GM13976 (cell line): ENCODE results near the gene SDK1.

ENCODE experiments used
- DNase-seq: peaks from one replicate; pipeline ENCODE4 v3.0.0; 2012; ENCODE audit warnings: low spot score
- CTCF ChIP-seq: IDR thresholded peaks from 2 replicates; pipeline ENCODE4 v1.5.1; 2012; ENCODE audit warnings: borderline replicate concordance, mild to moderate bottlenecking; ENCODE audit not compliant: insufficient read depth; ENCODE audit errors: extremely low read depth, missing control alignments, control extremely low read depth
- in situ Hi-C: fragments of 300-500 bp; cut with MboI; formaldehyde crosslinking; loops from one replicate; pipeline ENCODE4 v1.12.0; 2022; ENCODE audit warnings: low sequenced_read_pairs, mixed read lengths, inconsistent platforms; ENCODE audit not compliant: unreplicated experiment

The SDK1 gene

GRCh38 chr7:3430588-3430987 lies 129.5 kb downstream of the SDK1 start:
- DNase-seq = no peak
- in situ Hi-C loops = no loop called here
- TF ChIP-seq CTCF = no peak

GRCh38 chr7:3431306-3431705 lies 130.3 kb downstream of the SDK1 start:
- TF ChIP-seq CTCF = no peak
- in situ Hi-C loops = no loop called here
- DNase-seq = no peak

GRCh38 chr7:3432911-3433310 lies 131.9 kb downstream of the SDK1 start:
- no peak for DNase-seq
- in situ Hi-C loops = no loop called here

GRCh38 chr7:3434611-3435010 lies 133.6 kb downstream of the SDK1 start:
- no peak for TF ChIP-seq CTCF
- in situ Hi-C loops = no loop called here
- DNase-seq = no peak

More at GRCh38 chr7:3432911-3433310, 131.9 kb downstream of the SDK1 start:
- no peak for TF ChIP-seq CTCF

GRCh38 chr7:3436112-3436511 lies 135.1 kb downstream of the SDK1 start:
- DNase-seq = no peak
- in situ Hi-C loops = no loop called here
- no peak for TF ChIP-seq CTCF

GRCh38 chr7:3436746-3437145 lies 135.7 kb downstream of the SDK1 start:
- no peak for TF ChIP-seq CTCF
- DNase-seq = no peak
- in situ Hi-C loops = no loop called here

GRCh38 chr7:3437467-3437866 lies 136.4 kb downstream of the SDK1 start:
- in situ Hi-C loops = no loop called here
- TF ChIP-seq CTCF = no peak
- DNase-seq = no peak
